ENCODE data around the gene MAL. TPM values are rescaled to one million over a fixed set of nuclear protein-coding genes. Genes with fewer than 3 reads are reported as not detected.

Gene MAL
- total RNA-seq, 3 donors from 2014 or later (not counting 1 experiment from before 2014, with no cell fraction given), result 0.54 to 3.3 (median 1.8) TPM

- Histone ChIP-seq H3K4me3 (ENCODE audit: low read length) (no peak overlapping the region), H3K27ac (ENCODE audit: low read length) (no peak overlapping the region), H3K4me1 (ENCODE audit: control insufficient read depth, insufficient read depth, low read length) (no peaks in the 10 kb centered on the region), H3K27me3 (ENCODE audit: control insufficient read depth, insufficient read depth, low read length) (no peaks in the 10 kb centered on the region), H3K9me3 (ENCODE audit: control insufficient read depth, insufficient read depth, low read length) (no peaks in the 10 kb centered on the region), H3K36me3 (ENCODE audit: control insufficient read depth, insufficient read depth, low read length) (no peaks in the 10 kb centered on the region)
- peaks cover 0 to 17% of the 10 kb centered on the region in 2 donors for H3K27me3 Mint-ChIP-seq (ENCODE audit: low read depth in 2 of 2)
- no peak for TF ChIP-seq CTCF (IDR thresholded peaks at IDR 0.05)
- DNase-seq, result no peak
- H3K36me3 Mint-ChIP-seq, result no peaks in the 10 kb centered on the region
- 96% methylated on average over 4 of the region's 4 CpGs for WGBS (ENCODE audit: insufficient coverage)
- intact Hi-C loops (cut with micrococcal nuclease), result no loop called here
- H3K4me1 Mint-ChIP-seq, result peaks cover 0 to 8% of the 10 kb centered on the region in 2 donors
- no peak overlapping the region for H3K4me3 Mint-ChIP-seq
- no peak overlapping the region for H3K27ac Mint-ChIP-seq
- H3K9me3 Mint-ChIP-seq, result peaks cover 30 to 31% of the 10 kb centered on the region in 2 donors
- no peak for ATAC-seq
These were observed 13.3 kb downstream of the MAL start for GRCh38 chr2:95038635-95039298.

GRCh38 chr2:95039363-95039762 lies 13.9 kb downstream of the MAL start:
- Mint-ChIP-seq H3K4me1 (peaks cover 0 to 8% of the 10 kb centered on the region in 2 donors), H3K36me3 (no peaks in the 10 kb centered on the region), H3K9me3 (peaks cover 30 to 31% of the 10 kb centered on the region in 2 donors), H3K27me3 (ENCODE audit: low read depth in 2 of 2) (peaks cover 0 to 18% of the 10 kb centered on the region in 2 donors), H3K4me3 (no peak overlapping the region), H3K27ac (no peak overlapping the region)
- H3K27me3 ChIP-seq (ENCODE audit: control insufficient read depth, insufficient read depth, low read length), result no peaks in the 10 kb centered on the region
- WGBS (ENCODE audit: insufficient coverage), result 83% methylated on average over 1 of the region's 1 CpG
- H3K4me3 ChIP-seq (ENCODE audit: low read length), result no peak overlapping the region
- no peaks in the 10 kb centered on the region for H3K9me3 ChIP-seq (ENCODE audit: control insufficient read depth, insufficient read depth, low read length)
- H3K27ac ChIP-seq (ENCODE audit: low read length), result no peak overlapping the region
- H3K4me1 ChIP-seq (ENCODE audit: control insufficient read depth, insufficient read depth, low read length), result no peaks in the 10 kb centered on the region
- DNase-seq (no peak), ATAC-seq (no peak)
- intact Hi-C loops (cut with micrococcal nuclease), result no loop called here
- no peaks in the 10 kb centered on the region for H3K36me3 ChIP-seq (ENCODE audit: control insufficient read depth, insufficient read depth, low read length)
- no peak for TF ChIP-seq CTCF (IDR thresholded peaks at IDR 0.05)

- DNase-seq, result no peak
- peak in 1 of 3 donors; percentile 31 for ATAC-seq
These were observed 14.5 kb downstream of the MAL start for GRCh38 chr2:95039978-95040377.

More at GRCh38 chr2:95039978-95040377, 14.5 kb downstream of the MAL start:
- intact Hi-C loops (cut with micrococcal nuclease), result no loop called here
- Histone ChIP-seq H3K27me3 (ENCODE audit: control insufficient read depth, insufficient read depth, low read length) (no peaks in the 10 kb centered on the region), H3K36me3 (ENCODE audit: control insufficient read depth, insufficient read depth, low read length) (no peaks in the 10 kb centered on the region), H3K27ac (ENCODE audit: low read length) (no peak overlapping the region), H3K4me1 (ENCODE audit: control insufficient read depth, insufficient read depth, low read length) (no peaks in the 10 kb centered on the region), H3K9me3 (ENCODE audit: control insufficient read depth, insufficient read depth, low read length) (no peaks in the 10 kb centered on the region), H3K4me3 (ENCODE audit: low read length) (no peak overlapping the region)
- no peak overlapping the region for H3K27ac Mint-ChIP-seq
- H3K9me3 Mint-ChIP-seq, result peaks cover 30 to 31% of the 10 kb centered on the region in 2 donors
- H3K4me3 Mint-ChIP-seq, result no peak overlapping the region
- TF ChIP-seq CTCF (IDR thresholded peaks at IDR 0.05), result no peak
- 92% methylated on average over 6 of the region's 6 CpGs for WGBS (ENCODE audit: insufficient coverage)
- peaks cover 0 to 8% of the 10 kb centered on the region in 2 donors for H3K4me1 Mint-ChIP-seq
- H3K36me3 Mint-ChIP-seq, result no peaks in the 10 kb centered on the region
- peaks cover 0 to 18% of the 10 kb centered on the region in 2 donors for H3K27me3 Mint-ChIP-seq (ENCODE audit: low read depth in 2 of 2)

Measured in natural killer cell (primary cell).